Stomach (tissue), 9 donors: ENCODE results near the gene PRDX2. TPM values are rescaled to one million over a fixed set of nuclear protein-coding genes. Genes with fewer than 3 reads are reported as not detected.

ENCODE experiments used
- DNase-seq, 2 donors: peaks; one replicate each; pipeline versions ENCODE4 v3.0.0 to v3.0.0-alpha.2; 2013 to 2019
- H3K27ac ChIP-seq, 5 donors: fragments of 200-600 bp in 4 of 5; sonication (generic) in 4 of 5; one replicate each; pipeline ENCODE4 v1.5.1; 2013 to 2019; ENCODE audit warnings: mild to moderate bottlenecking in 1 of 5, moderate library complexity in 1 of 5
- H3K27me3 ChIP-seq, 3 donors: fragments of 200-600 bp; sonication (generic); one replicate each; pipeline ENCODE4 v1.5.1; 2017 to 2019; ENCODE audit warnings: mixed run types in 1 of 3
- H3K36me3 ChIP-seq, 4 donors: fragments of 200-600 bp; sonication (generic); 1 replicate in 3 of 4; 2 replicates in 1 of 4; pipeline ENCODE4 v1.5.1; 2016 to 2019
- H3K4me1 ChIP-seq, 4 donors: fragments of 200-600 bp; sonication (generic); one replicate each; pipeline ENCODE4 v1.5.1; 2016 to 2019
- H3K4me3 ChIP-seq, 4 donors: fragments of 200-600 bp; sonication (generic) in 3 of 4; one replicate each; pipeline ENCODE4 v1.5.1; 2016 to 2019; ENCODE audit warnings: mild to moderate bottlenecking in 1 of 4
- H3K9me3 ChIP-seq, 4 donors: fragments of 200-600 bp; sonication (generic); one replicate each; pipeline ENCODE4 v1.5.1; 2016 to 2019
- CTCF ChIP-seq, 7 experiments: fragments of 450-650 bp in 4 of 7; fragments of 200-600 bp in 3 of 7; sonication (generic) in 3 of 7; IDR thresholded peaks; one replicate each; pipeline ENCODE4 v1.5.1; 2016 to 2019; ENCODE audit warnings: antibody characterized with exemption in 7 of 7, control low read depth in 2 of 7, mild to moderate bottlenecking in 1 of 7
- EP300 ChIP-seq: sonication (generic); formaldehyde crosslinking; IDR thresholded peaks from one replicate; pipeline ENCODE4 v1.6.1; 2017; ENCODE audit warnings: antibody characterized with exemption
- POLR2A ChIP-seq, 4 donors: fragments of 450-650 bp; IDR thresholded peaks; one replicate each; pipeline ENCODE4 v1.6.1; 2016; ENCODE audit warnings: antibody characterized with exemption in 4 of 4, control low read depth in 2 of 4, mild to moderate bottlenecking in 1 of 4, moderate library complexity in 1 of 4
- POLR2AphosphoS5 ChIP-seq, 3 donors: sonication (generic); formaldehyde crosslinking; IDR thresholded peaks; one replicate each; pipeline ENCODE4 v1.6.1; 2016; ENCODE audit warnings: antibody characterized with exemption in 3 of 3
- WGBS, 5 donors: extraction: QIAGEN DNeasy Blood & Tissue Kit in 3 of 5; methylation state at CpG; one replicate each; pipeline versions ENCODE4 v1.1.5 to v1.1.7; 2013 to 2018; 5-methylcytosine and 5-hydroxymethylcytosine counted together
- intact Hi-C: fragments of 100-400 bp; cut with DNase I; formaldehyde crosslinking; loops from one replicate; pipeline ENCODE4 v1.15.1; 2023; ENCODE audit warnings: low total_unique reads
- polyA plus RNA-seq, 3 donors: library from polyadenylated mRNA; stranded (reverse); fragments of 200-250 nt; gene quantifications; one replicate each; pipeline ENCODE4 v1.2.3, GENCODE V29; 2013
- total RNA-seq, 5 donors: library from RNA; depleted of rRNA; stranded (reverse); fragments of >200 nt; gene quantifications; one replicate each; pipeline versions ENCODE4 v1.1.0 to v1.2.3, GENCODE V29; 2014 to 2016
- donor health status: healthy with polysubstance abuse.
- donor health status: Bipolar disorder and iron deficiency.
- donor health status: healthy.

Gene PRDX2
- total and polyA plus RNA-seq, 8 donors = 118 to 284 (median 226) TPM

GRCh38 chr19:12843999-12844732 lies 42.6 kb upstream of the PRDX2 start:
- DNase-seq = no peak
- no peaks in the 10 kb centered on the region for H3K36me3 ChIP-seq
- no peak overlapping the region for H3K27ac ChIP-seq
- H3K9me3 ChIP-seq = no peaks in the 10 kb centered on the region
- 67 to 78% (median 73%) methylated on average over 3 of the region's 3 CpGs for WGBS, 5 donors
- H3K27me3 ChIP-seq = peaks cover 16 to 93% (median 46%) of the 10 kb centered on the region in 3 donors
- peaks cover 16 to 28% (median 22%) of the 10 kb centered on the region in 4 donors for H3K4me1 ChIP-seq
- intact Hi-C loops = no loop called here
- H3K4me3 ChIP-seq = no peak overlapping the region
- TF ChIP-seq CTCF (IDR thresholded peaks at IDR 0.05) (no peak), POLR2A (IDR thresholded peaks at IDR 0.05) (no peak), POLR2AphosphoS5 (IDR thresholded peaks at IDR 0.05) (no peak), EP300 (no peak)

- intact Hi-C loops = no loop called here
- TF ChIP-seq POLR2AphosphoS5 (IDR thresholded peaks at IDR 0.05) (no peak), POLR2A (IDR thresholded peaks at IDR 0.05) (no peak), CTCF (IDR thresholded peaks at IDR 0.05) (no peak), EP300 (no peak)
- no peaks in the 10 kb centered on the region for H3K9me3 ChIP-seq
- peaks cover 24 to 100% (median 54%) of the 10 kb centered on the region in 3 donors for H3K27me3 ChIP-seq
- DNase-seq = no peak
- no peak overlapping the region for H3K27ac ChIP-seq
- peaks cover 24 to 35% (median 29%) of the 10 kb centered on the region in 4 donors for H3K4me1 ChIP-seq
- H3K36me3 ChIP-seq = no peaks in the 10 kb centered on the region
- WGBS, 5 donors = 83 to 92% (median 85%) methylated on average over 11 of the region's 11 CpGs
- H3K4me3 ChIP-seq = no peak overlapping the region
Measured at GRCh38 chr19:12843328-12843727, 41.7 kb upstream of the PRDX2 start.

GRCh38 chr19:12842511-12842910 lies 40.9 kb upstream of the PRDX2 start:
- Histone ChIP-seq H3K27ac (no peak overlapping the region), H3K4me3 (no peak overlapping the region), H3K9me3 (no peaks in the 10 kb centered on the region), H3K36me3 (no peaks in the 10 kb centered on the region), H3K4me1 (peaks cover 24 to 36% (median 28%) of the 10 kb centered on the region in 4 donors), H3K27me3 (peaks cover 24 to 100% (median 62%) of the 10 kb centered on the region in 3 donors)
- no peak for DNase-seq
- WGBS, 5 donors = 90 to 94% (median 93%) methylated on average over 18 of the region's 18 CpGs
- intact Hi-C loops = no loop called here
- TF ChIP-seq POLR2A (IDR thresholded peaks at IDR 0.05) (no peak), CTCF (IDR thresholded peaks at IDR 0.05) (no peak), POLR2AphosphoS5 (IDR thresholded peaks at IDR 0.05) (no peak), EP300 (no peak)

- WGBS, 5 donors = 3 to 5% (median 4%) methylated on average over 8 to 29 of the region's 29 CpGs
- TF ChIP-seq CTCF (IDR thresholded peaks at IDR 0.05) (no peak), POLR2A (IDR thresholded peaks at IDR 0.05) (no peak), EP300 (no peak), POLR2AphosphoS5 (IDR thresholded peaks at IDR 0.05) (no peak)
- peak in 1 of 2 donors; percentile 78 for DNase-seq
- H3K9me3 ChIP-seq = no peaks in the 10 kb centered on the region
- intact Hi-C loops = no loop called here
- peaks cover 24 to 100% (median 72%) of the 10 kb centered on the region in 3 donors for H3K27me3 ChIP-seq
- H3K4me3 ChIP-seq = peak overlapping the region; percentile 4 to 31 (median 26)
- H3K36me3 ChIP-seq = no peaks in the 10 kb centered on the region
- H3K27ac ChIP-seq = no peak overlapping the region
- H3K4me1 ChIP-seq = peaks cover 20 to 34% (median 27%) of the 10 kb centered on the region in 4 donors
Measured at GRCh38 chr19:12841094-12841493, 39.5 kb upstream of the PRDX2 start.
